ENCODE results near the gene KRTAP9-9.
"Not testable (repeated sequence)": the region's sequence is repeated elsewhere in the genome, so short reads cannot be mapped to it uniquely, and the experiment has no call there.

Gene KRTAP9-9

DNA sequence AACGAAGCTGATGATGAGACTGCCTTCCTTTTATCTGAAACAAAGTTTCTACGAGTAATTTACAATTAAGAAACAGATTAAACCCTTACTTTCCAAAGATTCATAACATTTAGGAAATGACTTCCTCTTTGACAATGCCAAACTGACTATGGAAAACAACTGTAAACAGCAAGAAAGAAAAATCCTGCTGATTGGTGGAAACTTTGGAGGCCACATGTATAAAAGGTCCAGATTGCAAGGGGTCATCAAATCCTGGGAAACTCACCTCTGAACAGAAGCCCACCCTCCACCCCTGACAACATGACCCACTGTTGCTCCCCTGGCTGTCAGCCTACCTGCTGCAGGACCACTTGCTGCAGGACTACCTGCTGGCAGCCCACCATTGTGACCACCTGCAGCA is 9.9 kb downstream of the KRTAP9-9 start, which contains the start of gene KRTAP9-6:
Gene KRTAP9-6 (plus strand): TSS at position 301 of the 400 bp plus-strand sequence. CDS start 0 bp downstream, at position 301.
- no peak for DNase-seq (ENCODE audit: low read depth, low spot score)

DNA sequence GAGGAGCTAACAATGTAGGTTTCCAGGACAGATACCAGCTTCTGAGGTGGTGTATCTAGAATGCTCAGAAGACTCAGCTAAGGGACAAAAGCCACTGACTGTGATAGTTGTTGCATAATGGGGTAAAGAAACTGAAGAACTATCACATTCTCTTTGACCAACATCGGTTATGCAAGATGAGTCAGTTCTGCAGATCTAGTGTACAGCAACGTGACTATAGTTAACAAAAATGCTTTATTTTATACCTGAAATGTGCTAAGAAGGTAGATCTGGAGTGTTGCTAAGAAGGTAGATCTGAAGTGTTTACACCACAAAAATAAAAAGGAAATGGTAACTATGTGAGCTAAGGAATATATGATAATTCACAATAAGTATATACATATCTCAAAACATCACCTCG is 12.5 kb downstream of the KRTAP9-9 start:
- DNase-seq (ENCODE audit: low read depth, low spot score) = no peak

DNA sequence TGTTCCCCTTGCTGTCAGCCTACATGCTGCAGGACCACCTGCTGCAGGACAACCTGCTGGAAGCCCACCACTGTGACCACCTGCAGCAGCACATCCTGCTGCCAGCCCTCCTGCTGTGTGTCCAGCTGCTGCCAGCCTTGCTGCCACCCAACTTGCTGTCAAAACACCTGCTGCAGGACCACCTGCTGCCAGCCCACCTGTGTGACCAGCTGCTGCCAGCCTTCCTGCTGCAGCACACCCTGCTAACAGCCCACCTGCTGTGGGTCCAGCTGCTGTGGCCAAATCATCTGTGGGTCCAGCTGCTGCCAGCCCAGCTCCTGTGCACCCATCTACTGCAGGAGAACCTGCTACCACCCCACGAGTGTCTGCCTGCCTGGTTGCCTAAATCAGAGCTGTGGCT is 16.1 kb downstream of the KRTAP9-9 start:
- DNase-seq (ENCODE audit: low read depth, low spot score) = not testable (repeated sequence)

DNA sequence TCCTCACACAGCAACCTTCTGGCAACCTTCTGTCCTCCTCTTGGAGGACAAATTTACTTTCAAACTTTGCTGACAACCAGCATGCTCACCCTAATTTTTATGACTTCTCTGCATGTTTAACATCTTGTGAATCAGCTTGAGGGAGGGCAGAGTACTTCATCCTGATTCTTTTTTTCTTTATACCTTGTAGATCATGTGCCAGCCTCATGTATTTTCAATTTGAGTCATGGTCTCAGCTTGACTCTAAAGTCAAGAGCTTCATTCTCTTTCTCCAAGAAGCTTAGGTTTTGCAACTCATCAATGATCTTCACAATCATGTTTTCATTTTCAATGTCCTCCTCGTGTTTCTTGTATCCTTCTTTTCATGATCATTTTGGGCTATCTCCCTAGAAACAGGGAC is 16.7 kb downstream of the KRTAP9-9 start:
- DNase-seq (ENCODE audit: low read depth, low spot score) = no peak

DNA sequence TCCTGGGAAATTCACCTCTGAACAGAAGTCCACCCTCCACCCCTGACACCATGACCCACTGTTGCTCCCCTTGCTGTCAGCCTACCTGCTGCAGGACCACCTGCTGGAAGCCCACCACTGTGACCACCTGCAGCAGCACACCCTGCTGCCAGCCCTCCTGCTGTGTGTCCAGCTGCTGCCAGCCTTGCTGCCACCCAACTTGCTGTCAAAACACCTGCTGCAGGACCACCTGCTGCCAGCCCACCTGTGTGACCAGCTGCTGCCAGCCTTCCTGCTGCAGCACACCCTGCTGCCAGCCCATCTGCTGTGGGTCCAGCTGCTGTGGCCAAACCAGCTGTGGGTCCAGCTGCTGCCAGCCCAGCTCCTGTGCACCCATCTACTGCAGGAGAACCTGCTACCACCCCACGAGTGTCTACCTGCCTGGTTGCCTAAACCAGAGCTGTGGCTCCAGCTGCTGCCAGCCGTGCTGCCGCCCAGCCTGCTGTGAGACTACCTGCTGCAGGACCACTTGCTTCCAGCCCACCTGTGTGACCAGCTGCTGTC is 20.5 kb downstream of the KRTAP9-9 start, which contains the start of gene KRTAP9-7:
Gene KRTAP9-7 (plus strand): TSS at position 51 of the 543 bp plus-strand sequence. CDS start 0 bp downstream, at position 51.
- DNase-seq (ENCODE audit: low read depth, low spot score) = not testable (repeated sequence)

DNA sequence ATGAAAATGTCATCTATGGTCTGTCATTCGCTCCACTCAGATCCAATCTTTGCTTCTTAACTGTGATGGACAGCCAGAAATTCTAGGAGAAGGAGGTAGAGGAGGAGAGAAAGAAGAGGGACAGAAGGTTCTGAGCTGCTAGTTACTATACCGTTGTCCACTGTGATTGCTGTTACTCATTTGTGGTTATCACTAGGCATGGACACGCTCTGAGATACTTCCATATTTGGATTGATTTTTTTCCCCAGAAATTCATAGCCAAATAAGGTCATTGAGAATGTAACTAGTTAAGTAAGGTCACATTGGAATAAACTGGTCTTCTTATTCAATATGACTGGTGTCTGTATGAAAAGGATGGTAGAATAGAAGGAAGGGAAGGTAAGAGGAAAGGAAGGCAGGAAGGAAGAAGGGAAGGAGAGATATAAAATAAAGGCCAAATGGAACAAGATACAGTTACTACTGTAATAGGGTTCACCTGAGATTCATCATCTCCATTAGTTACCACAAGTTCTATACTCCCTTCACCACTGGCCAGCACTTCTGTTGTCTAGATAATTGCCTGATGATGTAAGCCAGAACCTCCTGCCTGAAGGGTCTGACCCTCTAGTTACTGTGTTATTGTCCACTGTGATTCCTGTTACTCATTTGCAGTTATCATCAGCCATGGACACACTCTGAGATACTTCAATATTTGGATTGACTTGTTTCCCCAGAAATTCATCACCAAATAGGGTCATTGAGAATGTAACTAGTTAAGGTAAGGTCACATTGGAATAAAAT is 23.2 kb downstream of the KRTAP9-9 start:
- no peak for DNase-seq (ENCODE audit: low read depth, low spot score)

DNA sequence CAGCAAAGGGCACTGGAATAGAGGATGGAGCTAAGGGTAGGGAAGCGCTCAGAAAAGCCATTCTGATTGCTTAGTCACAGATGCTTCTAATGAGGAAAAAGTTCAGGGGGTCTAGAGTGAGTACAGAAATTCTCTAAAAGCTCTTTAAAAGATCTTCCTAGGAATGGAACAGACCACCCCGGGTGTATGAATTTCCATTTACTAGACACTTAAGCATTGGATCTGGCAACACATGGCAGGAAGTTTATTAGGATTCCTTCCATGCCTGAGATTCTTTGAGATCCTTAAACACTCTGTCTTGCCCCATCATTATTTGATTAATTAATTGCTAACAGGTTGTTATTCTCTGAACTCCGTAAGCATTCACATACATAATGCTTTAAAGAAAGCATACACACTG is 28.9 kb downstream of the KRTAP9-9 start:
- no peak for DNase-seq (ENCODE audit: low read depth, low spot score)

DNA sequence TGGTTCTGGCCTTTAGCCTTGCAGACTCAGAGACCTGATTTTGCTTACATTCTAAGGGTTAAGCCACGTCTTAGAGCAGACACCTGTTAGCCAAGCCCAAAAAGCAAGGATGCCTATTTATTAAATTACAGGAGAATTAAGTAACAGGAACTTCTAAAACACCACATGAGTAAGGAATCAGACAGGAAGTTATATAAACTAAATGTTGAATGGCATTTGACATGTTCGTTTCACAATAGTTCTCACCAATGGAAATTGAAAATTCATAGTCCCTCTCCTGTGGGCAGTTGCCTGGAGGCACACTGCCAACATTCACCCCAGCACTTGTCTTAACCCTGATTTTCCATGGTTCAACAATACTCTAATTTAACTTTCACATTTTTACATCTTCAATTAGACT is 29.4 kb downstream of the KRTAP9-9 start:
- no peak for DNase-seq (ENCODE audit: low read depth, low spot score)

DNA sequence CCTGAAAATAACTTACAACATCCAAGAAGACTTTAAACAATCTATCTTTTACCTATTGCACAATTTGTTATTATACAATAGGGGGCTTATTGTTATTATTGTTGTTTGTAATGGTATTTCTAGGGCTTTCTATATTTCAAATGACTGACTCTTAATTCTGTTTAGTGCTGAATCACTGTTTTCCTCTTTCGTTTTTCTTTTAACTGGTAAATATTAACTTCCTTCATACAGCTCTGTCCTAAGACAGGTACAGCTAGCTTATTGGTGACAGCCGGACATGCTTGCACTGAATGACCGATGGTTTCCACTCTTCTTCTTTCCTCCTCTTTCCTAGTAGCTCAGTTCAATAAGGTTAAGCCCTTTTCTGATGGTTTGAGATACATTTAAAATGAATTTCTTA is 31.9 kb downstream of the KRTAP9-9 start:
- no peak for DNase-seq (ENCODE audit: low read depth, low spot score)

DNA sequence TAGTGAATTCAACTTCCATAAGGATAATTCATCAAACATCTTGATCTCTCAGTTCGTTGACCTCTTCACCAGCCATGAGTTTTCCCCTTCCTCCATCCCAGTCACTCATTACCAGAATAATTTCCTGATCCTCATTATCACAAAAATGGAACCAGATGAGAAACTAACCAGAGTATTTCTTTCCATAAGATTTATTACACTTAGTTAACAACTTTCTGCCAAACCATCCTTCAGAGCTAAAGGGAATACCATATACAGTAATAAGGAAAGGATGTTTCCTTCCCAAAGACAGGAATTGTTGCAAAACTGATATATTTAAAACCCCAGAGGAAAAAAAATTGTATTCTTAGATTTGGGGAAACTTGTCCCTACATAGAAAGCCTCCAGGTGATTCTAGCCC is 38.8 kb downstream of the KRTAP9-9 start:
- DNase-seq (ENCODE audit: low read depth, low spot score) = no peak

DNA sequence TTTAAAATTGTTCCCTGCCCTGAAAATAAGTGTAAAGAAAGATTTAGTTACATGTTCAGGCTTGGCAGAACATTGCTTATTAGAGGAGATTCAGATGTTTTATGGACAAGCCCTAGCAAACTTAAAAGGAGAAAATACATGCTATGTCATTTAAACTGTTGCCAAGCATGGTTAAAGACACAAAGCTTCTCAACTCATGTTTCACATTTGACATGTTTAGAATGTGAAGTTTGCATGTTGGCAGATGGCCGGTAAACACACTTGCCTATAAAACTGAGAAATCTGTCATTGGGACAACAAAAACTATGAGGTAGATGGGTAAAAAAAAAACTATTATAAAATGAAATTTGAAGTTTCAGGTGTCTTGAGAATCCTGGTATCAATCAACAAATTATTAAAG is 41.7 kb downstream of the KRTAP9-9 start:
- no peak for DNase-seq (ENCODE audit: low read depth, low spot score)

DNA sequence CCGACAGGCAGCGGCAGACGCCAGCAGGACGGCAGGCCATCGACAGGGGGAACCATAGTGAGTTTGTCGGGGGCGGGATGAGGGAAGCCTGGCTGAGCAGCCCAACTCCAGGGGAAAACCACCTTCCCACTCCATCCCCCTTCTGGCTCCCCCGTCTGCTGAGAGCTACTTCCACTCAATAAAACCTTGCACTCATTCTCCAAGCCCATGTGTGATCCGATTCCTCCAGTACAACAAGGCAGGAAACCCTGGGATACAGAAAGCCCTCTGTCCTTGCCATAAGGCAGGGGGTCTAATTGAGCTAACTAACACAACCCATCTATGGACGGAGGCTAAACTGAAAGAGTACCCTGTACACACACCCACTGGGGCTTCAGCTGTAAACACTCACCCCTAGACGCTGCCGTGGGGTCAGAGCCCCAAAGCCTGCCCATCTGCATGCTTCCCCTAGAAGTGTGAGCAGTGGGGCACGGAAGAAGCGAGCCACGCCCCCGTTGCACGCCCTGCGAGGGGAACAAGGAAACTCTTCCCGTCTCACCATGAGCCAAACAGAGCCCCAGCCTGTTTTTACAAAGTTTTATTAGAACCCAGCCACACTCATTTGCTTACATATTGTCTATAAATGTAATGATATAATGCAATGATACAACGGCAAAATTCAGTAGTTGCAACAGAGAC is 43.4 kb downstream of the KRTAP9-9 start:
- no peak for DNase-seq (ENCODE audit: low read depth, low spot score)

DNA sequence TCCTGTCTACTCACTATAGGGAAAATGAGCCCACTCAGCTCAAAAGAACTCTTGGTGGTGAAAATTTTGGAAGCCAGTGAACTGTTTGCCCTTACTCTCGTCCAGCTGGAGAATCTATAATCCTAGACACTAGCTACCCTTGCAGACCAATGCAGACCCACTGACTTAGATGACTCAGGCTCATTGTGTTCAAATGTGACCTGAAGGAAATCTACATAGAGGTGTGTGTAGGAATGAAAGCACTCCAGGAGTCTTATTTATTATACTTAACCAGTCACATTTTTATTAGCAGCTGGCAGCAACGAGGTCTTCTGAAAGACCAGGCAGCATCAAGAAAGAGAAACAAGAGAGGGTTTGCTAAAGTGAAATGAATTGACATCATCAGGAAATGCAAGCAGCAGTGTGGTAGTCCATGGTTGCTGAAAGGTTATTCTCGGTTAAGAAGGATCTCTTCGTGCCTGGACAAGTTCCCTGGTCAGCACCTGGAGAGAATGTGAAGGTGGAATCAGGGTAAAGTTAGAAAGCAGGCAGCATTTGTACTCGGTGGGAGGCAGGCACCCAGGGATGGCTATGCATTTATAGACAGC is 46.1 kb downstream of the KRTAP9-9 start:
- DNase-seq (ENCODE audit: low read depth, low spot score) = no peak

DNA sequence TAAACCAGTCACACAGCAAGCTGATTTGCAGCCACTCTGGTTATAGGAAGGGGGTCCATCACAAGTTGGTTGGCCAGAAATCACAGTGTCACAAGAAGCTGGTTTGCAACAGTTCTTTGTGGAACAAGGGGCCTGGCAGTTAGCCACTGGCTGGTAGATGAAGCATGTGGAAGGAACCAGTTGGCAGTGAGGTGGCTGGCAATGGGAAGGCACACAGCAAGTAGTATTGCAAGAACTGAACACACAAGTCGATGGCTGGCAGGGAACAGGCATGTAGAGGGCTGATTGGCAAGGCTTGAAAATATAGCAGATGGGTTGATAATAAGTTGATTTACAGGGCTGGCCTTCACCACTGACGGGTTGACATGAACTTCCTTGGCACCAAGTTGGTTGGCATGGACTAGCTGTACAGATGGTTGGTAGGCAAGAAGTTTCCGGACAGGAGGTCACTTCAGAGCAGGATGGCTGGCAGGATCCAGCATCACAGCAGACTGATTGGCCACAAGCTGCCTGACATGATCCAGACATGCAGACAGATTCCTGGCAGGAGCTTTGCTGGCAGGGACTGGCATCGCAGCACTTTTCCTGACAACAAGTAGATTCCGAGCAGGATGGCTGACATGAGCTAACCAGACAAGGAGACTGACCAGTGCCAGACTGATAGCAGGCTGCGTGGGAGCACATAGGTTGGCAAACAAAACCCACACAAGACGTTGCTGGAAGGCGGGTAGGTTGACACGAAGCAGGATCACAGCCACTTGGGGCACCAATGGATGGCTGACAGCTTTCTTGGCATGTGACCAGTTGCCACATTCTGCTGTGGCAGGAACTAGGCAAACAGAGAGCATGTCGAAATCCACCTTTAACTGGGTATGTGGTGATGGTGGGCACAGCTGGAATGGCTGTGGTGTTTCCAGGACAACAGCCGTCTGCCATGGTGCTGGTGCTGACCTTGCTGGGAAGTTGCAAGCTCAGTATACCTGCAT is 47.0 kb downstream of the KRTAP9-9 start, which contains the start of gene KRTAP29-1:
Gene KRTAP29-1 (minus strand): TSS at position 936 of the 986 bp plus-strand sequence. CDS start 0 bp downstream, at position 936.
- no peak for DNase-seq (ENCODE audit: low read depth, low spot score)

DNA sequence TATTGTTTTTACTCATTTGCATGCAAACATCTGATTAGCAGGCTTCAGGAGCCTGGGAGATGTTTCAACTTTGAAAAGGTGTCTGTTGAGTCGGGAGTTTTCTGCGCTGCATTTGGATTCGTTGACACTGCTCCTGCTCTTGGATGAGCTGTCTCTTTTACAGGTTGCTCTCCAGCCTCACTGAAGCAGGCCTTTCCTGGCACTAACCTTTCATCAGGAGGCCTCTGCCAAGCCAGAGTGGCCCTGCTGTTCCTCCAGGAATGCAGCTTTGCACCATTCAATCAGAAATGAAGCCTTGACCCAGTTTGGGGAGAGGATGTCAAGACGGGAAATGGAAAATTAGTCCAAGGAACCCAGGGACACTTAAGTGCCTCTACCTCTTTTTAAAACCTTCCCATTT is 47.8 kb downstream of the KRTAP9-9 start:
- no peak for DNase-seq (ENCODE audit: low read depth, low spot score)

DNA sequence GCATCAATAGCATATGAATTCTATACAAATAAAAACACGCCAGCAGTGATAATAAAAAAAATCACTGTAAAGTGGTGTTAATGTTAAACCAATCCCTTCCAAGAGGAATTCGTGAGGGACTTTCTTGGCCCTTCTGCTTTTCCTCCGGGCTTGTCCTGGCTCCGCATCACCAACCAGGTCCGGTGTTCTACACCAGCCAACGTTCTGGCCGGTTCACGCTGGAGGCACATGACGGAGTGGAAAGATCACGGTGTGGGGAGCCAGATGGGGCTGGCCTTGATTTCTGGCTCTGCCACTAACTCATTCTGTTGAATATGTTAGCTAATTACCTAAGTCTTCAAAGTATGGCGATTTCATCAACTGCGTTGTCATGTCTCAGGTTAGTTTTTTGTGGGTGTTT is 48.9 kb downstream of the KRTAP9-9 start:
- DNase-seq (ENCODE audit: low read depth, low spot score) = no peak
